GM18526 (cell line): Measurements from ENCODE around the gene CTDSPL.

ENCODE experiments used
- POLR2A ChIP-seq: IDR thresholded peaks from 3 replicates; pipeline ENCODE4 v1.6.1; 2011; ENCODE audit not compliant: insufficient read length; ENCODE audit errors: extremely low read depth

Gene CTDSPL

GRCh38 chr3:38027466-38028465, 166.1 kb downstream of the CTDSPL start:
- TF ChIP-seq POLR2A, result no peak

GRCh38 chr3:38028621-38029361, 167.1 kb downstream of the CTDSPL start:
- TF ChIP-seq POLR2A, result no peak

DNA sequence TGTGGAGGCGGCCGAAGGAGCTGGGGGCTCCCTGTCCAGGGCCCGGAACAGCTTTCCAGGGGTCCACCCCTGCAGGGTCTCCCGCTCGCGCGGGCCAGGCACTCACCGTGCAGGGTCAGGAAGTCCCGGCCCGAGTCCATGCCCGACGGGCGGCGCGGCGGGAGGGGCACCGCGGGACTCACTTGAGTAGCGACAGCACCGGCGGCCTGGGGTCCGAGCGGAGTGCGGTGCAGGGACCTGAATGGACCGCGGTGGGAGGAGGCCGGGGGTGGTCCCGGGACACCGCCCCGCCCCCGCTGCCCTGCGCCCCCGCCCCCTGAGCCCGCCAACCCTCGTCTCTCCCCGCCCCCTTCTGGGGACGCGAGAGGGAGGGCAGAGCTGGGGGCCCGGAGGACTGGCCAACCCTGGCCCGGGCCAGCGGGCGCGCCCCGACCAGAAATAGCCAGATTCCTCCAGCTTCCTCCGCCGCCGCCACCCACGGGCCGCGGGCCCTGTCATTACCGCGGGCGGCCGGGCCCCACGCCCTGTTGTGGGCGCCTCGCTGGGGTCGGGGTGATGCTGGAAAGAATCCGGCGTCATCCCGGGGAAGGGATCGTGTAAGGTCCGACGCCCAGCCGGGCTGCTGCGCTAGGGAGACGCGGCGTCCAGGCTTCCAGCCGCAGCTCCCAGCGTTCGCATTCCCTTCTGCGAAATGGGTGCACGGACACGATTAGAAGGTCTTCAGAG, 167.9 kb downstream of the CTDSPL start, which contains the start of gene PLCD1:
Gene PLCD1 (minus strand): TSS at position 243 of the 726 bp plus-strand sequence. CDS start 103 bp downstream, at position 140.
- no peak for TF ChIP-seq POLR2A

DNA sequence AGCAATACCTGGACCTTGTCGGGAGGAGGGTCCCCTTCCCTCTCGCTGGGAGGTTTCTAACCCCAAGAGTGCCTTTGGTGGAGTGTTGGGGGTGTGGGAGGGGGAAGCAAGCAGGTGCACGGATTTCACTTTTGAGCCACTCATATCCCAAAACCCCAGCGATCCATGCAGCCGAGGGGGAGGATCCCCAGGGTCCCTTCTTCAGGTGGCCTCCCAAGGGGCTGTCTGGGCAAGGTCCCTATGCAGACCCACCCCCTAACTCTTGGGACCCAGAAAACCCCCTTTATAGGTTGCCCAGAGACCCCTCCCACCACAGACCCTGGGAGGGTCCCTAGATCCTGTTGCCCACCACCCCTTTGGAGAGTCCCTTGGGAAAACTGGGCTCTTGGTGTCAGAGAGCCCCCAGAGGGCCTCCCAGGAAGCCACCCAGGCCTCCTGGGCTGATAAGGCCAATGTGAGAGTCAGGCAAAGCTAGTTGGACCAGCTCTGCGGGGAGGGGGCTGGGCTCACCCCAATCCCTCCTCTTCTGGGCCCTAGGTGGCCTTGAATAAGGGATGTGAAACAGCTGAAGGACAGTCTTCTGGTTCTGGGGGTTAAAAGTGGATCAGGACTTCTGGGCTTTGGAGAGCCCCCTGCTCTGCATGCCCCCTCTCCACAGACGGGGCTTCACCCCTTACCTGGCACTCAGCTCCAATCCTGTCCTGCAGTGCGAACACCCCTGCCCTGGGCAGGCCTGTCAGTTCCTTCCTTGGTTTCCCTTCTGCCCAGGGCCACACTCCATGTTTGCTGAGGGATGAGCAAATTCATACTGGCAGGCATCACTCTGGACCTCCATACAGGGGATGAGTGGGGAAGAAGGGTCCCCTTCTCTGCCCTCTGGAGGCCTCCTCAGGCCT, 168.7 kb downstream of the CTDSPL start:
- no peak for TF ChIP-seq POLR2A

GRCh38 chr3:38031022-38031994, 169.6 kb downstream of the CTDSPL start:
- TF ChIP-seq POLR2A, result no peak

DNA sequence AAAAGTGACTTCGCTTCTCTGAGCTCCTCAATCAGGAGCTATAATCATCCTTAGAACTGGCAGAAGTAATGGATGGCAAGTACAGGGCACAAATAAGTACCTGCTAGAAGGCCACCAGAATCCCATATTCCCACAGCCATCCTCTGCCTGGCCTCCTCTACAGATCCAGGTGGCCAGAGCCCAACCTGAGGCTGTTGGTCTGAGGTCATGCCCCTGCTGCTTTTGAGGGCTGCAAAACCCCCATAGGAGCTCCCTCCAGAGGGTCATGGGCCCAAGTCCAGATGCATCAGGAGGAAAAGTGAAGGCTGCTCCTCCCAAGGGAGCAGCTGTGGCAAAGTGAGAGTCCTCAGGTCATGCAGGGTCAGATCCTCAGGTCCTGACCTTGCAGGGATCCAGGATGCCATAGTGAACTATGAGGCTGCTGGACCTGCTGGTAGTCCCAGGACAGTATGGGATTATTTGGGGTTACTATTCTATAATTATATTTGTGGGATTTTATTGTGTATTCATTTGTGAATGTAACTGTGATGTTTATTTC, 170.7 kb downstream of the CTDSPL start:
- no peak for TF ChIP-seq POLR2A
